Measurements from ENCODE around the gene CHCHD6.
A peak's percentile ranks its signal among the peaks of the same experiment; 100 is the strongest.

Gene CHCHD6

GRCh38 chr3:126937533-126937932 lies 233.5 kb downstream of the CHCHD6 start:
- no peak for DNase-seq

- peak in 5 of 58 donors; percentile 9 to 45 (median 19) for DNase-seq
Observed at GRCh38 chr3:126937973-126938372, 233.9 kb downstream of the CHCHD6 start.

- DNase-seq, result no peak
Observed at GRCh38 chr3:126938520-126939337, 234.7 kb downstream of the CHCHD6 start.

GRCh38 chr3:126939338-126939718 lies 235.3 kb downstream of the CHCHD6 start:
- peak in 10 of 58 donors; percentile 14 to 54 (median 20) for DNase-seq

- DNase-seq, result no peak
Observed at GRCh38 chr3:126939733-126940132, 235.7 kb downstream of the CHCHD6 start.

GRCh38 chr3:126941721-126942270 lies 237.8 kb downstream of the CHCHD6 start:
- no peak for DNase-seq

GRCh38 chr3:126944089-126944965 lies 240.3 kb downstream of the CHCHD6 start:
- no peak for DNase-seq

- DNase-seq, result no peak
Observed at GRCh38 chr3:126945171-126945721, 241.2 kb downstream of the CHCHD6 start.

GRCh38 chr3:126945891-126946290 lies 241.9 kb downstream of the CHCHD6 start:
- DNase-seq, result no peak

GRCh38 chr3:126946405-126946804 lies 242.4 kb downstream of the CHCHD6 start:
- DNase-seq, result no peak

- DNase-seq, result peak in 1 of 58 donors; percentile 27
Observed at GRCh38 chr3:126947429-126947828, 243.4 kb downstream of the CHCHD6 start.

GRCh38 chr3:126948980-126949535 lies 245.0 kb downstream of the CHCHD6 start:
- DNase-seq, result no peak

- DNase-seq, result no peak
Observed at GRCh38 chr3:126951561-126951960, 247.5 kb downstream of the CHCHD6 start.

GRCh38 chr3:126952261-126952982 lies 248.4 kb downstream of the CHCHD6 start:
- DNase-seq, result no peak

- DNase-seq, result no peak
Observed at GRCh38 chr3:126952983-126953660, 249.1 kb downstream of the CHCHD6 start.

GRCh38 chr3:126954141-126954842 lies 250.3 kb downstream of the CHCHD6 start:
- no peak for DNase-seq

- no peak for DNase-seq
Observed at GRCh38 chr3:126955004-126955790, 251.2 kb downstream of the CHCHD6 start.

GRCh38 chr3:126956361-126956760 lies 252.3 kb downstream of the CHCHD6 start:
- DNase-seq, result no peak
